HepG2 (cell line): Measurements from ENCODE around the gene PPIA. TPM values are rescaled to one million over a fixed set of nuclear protein-coding genes. Genes with fewer than 3 reads are reported as not detected.
A peak's percentile ranks its signal among the peaks of the same experiment; 100 is the strongest.

Experiments
- AHR ChIP-seq: IDR thresholded peaks from 2 replicates; pipeline ENCODE4 v1.6.1; 2018; ENCODE audit warnings: missing genetic modification reagents, missing compliant biosample characterization
- ASH2L ChIP-seq: fragments of 300-600, 200-600 bp; sonication (generic); IDR thresholded peaks from 2 replicates; pipeline ENCODE4 v1.7.0; 2017; ENCODE audit warnings: low read depth, mild to moderate bottlenecking, moderate library complexity, mixed read lengths, low read length; ENCODE audit not compliant: insufficient read length
- CAMTA2 ChIP-seq: sonication (generic); formaldehyde crosslinking; IDR thresholded peaks from 2 replicates; pipeline ENCODE4 v1.4.0; 2020; ENCODE audit warnings: mild to moderate bottlenecking, missing genetic modification reagents, borderline replicate concordance
- DNMT1 ChIP-seq: sonication (generic); formaldehyde crosslinking; IDR thresholded peaks from 2 replicates; pipeline ENCODE4 v1.5.1; 2020; ENCODE audit warnings: mild to moderate bottlenecking, missing genetic modification reagents
- FOXP1 ChIP-seq, 2 experiments: fragments of 450-650 bp in 1 of 2; IDR thresholded peaks; 2 replicates each; pipeline ENCODE4 v1.6.1; 2017 to 2018; ENCODE audit warnings: antibody characterized with exemption in 1 of 2
- MTA1 ChIP-seq: sonication (generic); formaldehyde crosslinking; IDR thresholded peaks from 2 replicates; pipeline ENCODE4 v1.4.0; 2020; ENCODE audit warnings: missing genetic modification reagents, mild to moderate bottlenecking, borderline replicate concordance
- NPAS2 ChIP-seq: sonication (generic); formaldehyde crosslinking; IDR thresholded peaks from 2 replicates; pipeline ENCODE4 v1.8.0; 2022; ENCODE audit warnings: mild to moderate bottlenecking, missing genetic modification reagents, borderline replicate concordance
- RARA ChIP-seq: IDR thresholded peaks from 2 replicates; pipeline ENCODE4 v1.6.1; 2016; ENCODE audit warnings: missing genetic modification reagents, missing compliant biosample characterization
- RFX3 ChIP-seq: IDR thresholded peaks from 2 replicates; pipeline ENCODE4 v1.6.1; 2016; ENCODE audit warnings: missing biosample characterization, missing genetic modification reagents
- SIX4 ChIP-seq: sonication (generic); formaldehyde crosslinking; IDR thresholded peaks from 2 replicates; pipeline ENCODE4 v1.4.0; 2020; ENCODE audit warnings: missing genetic modification reagents
- SP4 ChIP-seq: sonication (generic); formaldehyde crosslinking; IDR thresholded peaks from 2 replicates; pipeline ENCODE4 v1.8.1; 2023; ENCODE audit warnings: mild to moderate bottlenecking, missing genetic modification reagents
- SYNCRIP ChIP-seq: fragments of 200-400 bp; formaldehyde crosslinking; IDR thresholded peaks from 2 replicates; pipeline ENCODE4 v1.6.1; 2018; ENCODE audit warnings: mild to moderate bottlenecking, low read depth, low read length; ENCODE audit not compliant: insufficient read depth
- TOPORS ChIP-seq: sonication (generic); formaldehyde crosslinking; IDR thresholded peaks from 2 replicates; pipeline ENCODE4 v1.8.0; 2023; ENCODE audit warnings: mild to moderate bottlenecking, missing genetic modification reagents
- YEATS4 ChIP-seq: sonication (generic); formaldehyde crosslinking; IDR thresholded peaks from 2 replicates; pipeline ENCODE4 v1.4.0; 2020; ENCODE audit warnings: missing genetic modification reagents, borderline replicate concordance
- ZMYM2 ChIP-seq: sonication (generic); formaldehyde crosslinking; IDR thresholded peaks from 2 replicates; pipeline ENCODE4 v1.8.0; 2022; ENCODE audit warnings: mild to moderate bottlenecking, missing genetic modification reagents
- ZNF350 ChIP-seq: sonication (generic); formaldehyde crosslinking; IDR thresholded peaks from 2 replicates; pipeline ENCODE4 v1.4.0; 2020; ENCODE audit warnings: mild to moderate bottlenecking, low read depth, missing genetic modification reagents, borderline replicate concordance
- ZNF382 ChIP-seq: sonication (generic); formaldehyde crosslinking; IDR thresholded peaks from 2 replicates; pipeline ENCODE4 v1.5.0; 2020; ENCODE audit warnings: missing genetic modification reagents, mild to moderate bottlenecking, borderline replicate concordance
- ZNF563 ChIP-seq: sonication (generic); formaldehyde crosslinking; IDR thresholded peaks from 2 replicates; pipeline ENCODE4 v1.8.0; 2022; ENCODE audit warnings: mild to moderate bottlenecking, moderate library complexity, missing genetic modification reagents
- ZNF614 ChIP-seq: IDR thresholded peaks from 2 replicates; pipeline ENCODE4 v1.6.1; 2018; ENCODE audit warnings: missing biosample characterization, missing genetic modification reagents, inconsistent platforms, borderline replicate concordance
- ZNF709 ChIP-seq: sonication (generic); formaldehyde crosslinking; IDR thresholded peaks from 2 replicates; pipeline ENCODE4 v1.5.0; 2020; ENCODE audit warnings: mild to moderate bottlenecking, missing genetic modification reagents
- ZNF879 ChIP-seq: sonication (generic); formaldehyde crosslinking; IDR thresholded peaks from 2 replicates; pipeline ENCODE4 v1.8.1; 2023; ENCODE audit warnings: missing genetic modification reagents
- ZNF883 ChIP-seq: sonication (generic); formaldehyde crosslinking; IDR thresholded peaks from 2 replicates; pipeline ENCODE4 v1.5.1; 2020; ENCODE audit warnings: mild to moderate bottlenecking, missing genetic modification reagents; ENCODE audit errors: not compliant biosample characterization
- polyA plus RNA-seq, 8 experiments: library from polyadenylated mRNA; depleted of rRNA in 3 of 8; stranded (reverse) in 7 of 8; unstranded in 1 of 8; fragments of >200 nt; fragmentation: Illumina TruSeq in 4 of 8; extraction: Trizol in 4 of 8; gene quantifications; 2 replicates each; pipeline versions ENCODE4 v1.2.1 to v1.2.3, GENCODE V29; 2011 to 2016; ENCODE audit warnings: low read depth in 4 of 8, missing spikeins in 1 of 8, mixed read lengths in 1 of 8; ENCODE audit not compliant: insufficient read depth in 1 of 8
- total RNA-seq, 5 experiments: library from RNA; depleted of rRNA; stranded (reverse); fragments of >200 nt; fragmentation: Illumina TruSeq; extraction: Trizol; gene quantifications; 2 replicates each; pipeline ENCODE4 v1.2.3, GENCODE V29; 2016; ENCODE audit warnings: low read depth in 1 of 5
- TF ChIP-seq, protein P1 (sequence below): sonication (generic); formaldehyde crosslinking; IDR thresholded peaks from 2 replicates; pipeline ENCODE4 v1.8.0; 2022; ENCODE audit warnings: missing genetic modification reagents, mild to moderate bottlenecking, borderline replicate concordance
- TF ChIP-seq, protein P2 (sequence below): sonication (generic); formaldehyde crosslinking; IDR thresholded peaks from 2 replicates; pipeline ENCODE4 v1.4.0; 2020; ENCODE audit warnings: missing genetic modification reagents, mild to moderate bottlenecking, borderline replicate concordance
- TF ChIP-seq, protein P3 (sequence below): sonication (generic); formaldehyde crosslinking; IDR thresholded peaks from 2 replicates; pipeline ENCODE4 v1.8.0; 2022; ENCODE audit warnings: mild to moderate bottlenecking, missing genetic modification reagents, moderate library complexity
- TF ChIP-seq, protein P4 (sequence below): sonication (generic); formaldehyde crosslinking; IDR thresholded peaks from 2 replicates; pipeline ENCODE4 v1.4.0; 2020; ENCODE audit warnings: missing genetic modification reagents, low read depth, mild to moderate bottlenecking, borderline replicate concordance
- TF ChIP-seq, protein P5 (sequence below): sonication (generic); formaldehyde crosslinking; IDR thresholded peaks from 2 replicates; pipeline ENCODE4 v1.4.0; 2020; ENCODE audit warnings: mild to moderate bottlenecking, missing genetic modification reagents

Gene PPIA
- total and polyA plus RNA-seq, 2 of the 13 experiments (the other 11 are each of a cell fraction or from before 2014, with no cell fraction given): 2,268 to 3,010 TPM

DNA sequence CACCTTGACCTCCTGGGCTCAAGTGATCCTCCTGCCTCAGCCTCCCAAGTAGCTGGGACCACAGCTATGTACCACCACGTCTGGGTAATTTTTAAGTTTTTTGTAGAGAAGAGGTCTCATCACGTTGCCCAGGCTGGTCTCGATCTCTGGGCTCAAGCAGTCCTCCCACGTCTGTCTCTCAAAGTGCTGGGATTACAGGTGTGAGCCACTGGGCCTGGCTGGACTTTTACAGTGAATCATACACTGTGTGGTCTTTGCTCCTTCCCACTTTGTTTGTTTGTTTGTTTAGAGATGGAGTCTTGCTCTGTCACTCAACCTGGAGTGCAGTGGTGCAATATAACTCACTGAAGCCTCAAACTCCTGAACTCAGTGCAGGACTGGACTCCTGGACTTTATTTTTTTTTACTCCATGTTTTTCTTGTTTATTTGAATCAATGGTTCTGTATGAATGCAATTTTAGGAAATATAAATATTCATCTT is 12.5 kb downstream of the PPIA start (continued):
- no peak for TF ChIP-seq ZNF883
- TF ChIP-seq, protein P1, sequence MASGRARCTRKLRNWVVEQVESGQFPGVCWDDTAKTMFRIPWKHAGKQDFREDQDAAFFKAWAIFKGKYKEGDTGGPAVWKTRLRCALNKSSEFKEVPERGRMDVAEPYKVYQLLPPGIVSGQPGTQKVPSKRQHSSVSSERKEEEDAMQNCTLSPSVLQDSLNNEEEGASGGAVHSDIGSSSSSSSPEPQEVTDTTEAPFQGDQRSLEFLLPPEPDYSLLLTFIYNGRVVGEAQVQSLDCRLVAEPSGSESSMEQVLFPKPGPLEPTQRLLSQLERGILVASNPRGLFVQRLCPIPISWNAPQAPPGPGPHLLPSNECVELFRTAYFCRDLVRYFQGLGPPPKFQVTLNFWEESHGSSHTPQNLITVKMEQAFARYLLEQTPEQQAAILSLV (CRISPR knock-in tag): no peak
- TF ChIP-seq, protein P2, sequence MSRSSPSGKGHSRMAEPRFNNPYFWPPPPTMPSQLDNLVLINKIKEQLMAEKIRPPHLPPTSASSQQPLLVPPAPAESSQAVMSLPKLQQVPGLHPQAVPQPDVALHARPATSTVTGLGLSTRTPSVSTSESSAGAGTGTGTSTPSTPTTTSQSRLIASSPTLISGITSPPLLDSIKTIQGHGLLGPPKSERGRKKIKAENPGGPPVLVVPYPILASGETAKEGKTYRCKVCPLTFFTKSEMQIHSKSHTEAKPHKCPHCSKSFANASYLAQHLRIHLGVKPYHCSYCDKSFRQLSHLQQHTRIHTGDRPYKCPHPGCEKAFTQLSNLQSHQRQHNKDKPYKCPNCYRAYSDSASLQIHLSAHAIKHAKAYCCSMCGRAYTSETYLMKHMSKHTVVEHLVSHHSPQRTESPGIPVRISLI: peak; percentile 13; the same call in 1 of the 2 replicates
- TF ChIP-seq, protein P3, sequence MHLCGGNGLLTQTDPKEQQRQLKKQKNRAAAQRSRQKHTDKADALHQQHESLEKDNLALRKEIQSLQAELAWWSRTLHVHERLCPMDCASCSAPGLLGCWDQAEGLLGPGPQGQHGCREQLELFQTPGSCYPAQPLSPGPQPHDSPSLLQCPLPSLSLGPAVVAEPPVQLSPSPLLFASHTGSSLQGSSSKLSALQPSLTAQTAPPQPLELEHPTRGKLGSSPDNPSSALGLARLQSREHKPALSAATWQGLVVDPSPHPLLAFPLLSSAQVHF (CRISPR knock-in tag): no peak
- TF ChIP-seq ZNF382: no peak
- peak; percentile 58 for TF ChIP-seq SP4 (CRISPR knock-in tag)
- no peak for TF ChIP-seq ZNF563 (CRISPR knock-in tag)
- TF ChIP-seq ZNF350 (CRISPR knock-in tag): peak; percentile 21; the same call in 1 of the 2 replicates
- TF ChIP-seq YEATS4 (CRISPR knock-in tag): no peak
- TF ChIP-seq ZMYM2: peak; percentile 71
- TF ChIP-seq ZNF879 (CRISPR knock-in tag): no peak
- TF ChIP-seq DNMT1: no peak
- TF ChIP-seq ZNF614 (CRISPR knock-in tag): no peak
- peak; percentile 57 for TF ChIP-seq RARA
- no peak for TF ChIP-seq RFX3 (CRISPR knock-in tag)
- no peak for TF ChIP-seq SYNCRIP
- no peak for TF ChIP-seq ZNF709
- no peak for TF ChIP-seq NPAS2 (CRISPR knock-in tag)
- no peak for TF ChIP-seq CAMTA2 (CRISPR knock-in tag)
- TF ChIP-seq, protein P4, sequence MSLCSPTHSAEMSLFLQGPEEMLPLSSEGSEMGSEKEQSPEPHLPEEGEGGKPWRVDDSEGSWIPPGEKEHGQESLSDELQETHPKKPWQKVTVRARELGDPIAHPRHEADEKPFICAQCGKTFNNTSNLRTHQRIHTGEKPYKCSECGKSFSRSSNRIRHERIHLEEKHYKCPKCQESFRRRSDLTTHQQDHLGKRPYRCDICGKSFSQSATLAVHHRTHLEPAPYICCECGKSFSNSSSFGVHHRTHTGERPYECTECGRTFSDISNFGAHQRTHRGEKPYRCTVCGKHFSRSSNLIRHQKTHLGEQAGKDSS (CRISPR knock-in tag): no peak
- TF ChIP-seq FOXP1 (IDR thresholded peaks at IDR 0.05): peak; percentile 92
- TF ChIP-seq FOXP1 (CRISPR knock-in tag; IDR thresholded peaks at IDR 0.05): peak; percentile 97
- TF ChIP-seq TOPORS: no peak
- TF ChIP-seq AHR (CRISPR knock-in tag): no peak
- TF ChIP-seq SIX4 (CRISPR knock-in tag): no peak
- TF ChIP-seq, protein P5, sequence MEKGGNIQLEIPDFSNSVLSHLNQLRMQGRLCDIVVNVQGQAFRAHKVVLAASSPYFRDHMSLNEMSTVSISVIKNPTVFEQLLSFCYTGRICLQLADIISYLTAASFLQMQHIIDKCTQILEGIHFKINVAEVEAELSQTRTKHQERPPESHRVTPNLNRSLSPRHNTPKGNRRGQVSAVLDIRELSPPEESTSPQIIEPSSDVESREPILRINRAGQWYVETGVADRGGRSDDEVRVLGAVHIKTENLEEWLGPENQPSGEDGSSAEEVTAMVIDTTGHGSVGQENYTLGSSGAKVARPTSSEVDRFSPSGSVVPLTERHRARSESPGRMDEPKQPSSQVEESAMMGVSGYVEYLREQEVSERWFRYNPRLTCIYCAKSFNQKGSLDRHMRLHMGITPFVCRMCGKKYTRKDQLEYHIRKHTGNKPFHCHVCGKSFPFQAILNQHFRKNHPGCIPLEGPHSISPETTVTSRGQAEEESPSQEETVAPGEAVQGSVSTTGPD: no peak
- TF ChIP-seq ASH2L: peak; percentile 33
- TF ChIP-seq MTA1 (CRISPR knock-in tag): no peak
